SK-N-SH (cell line): Measurements from ENCODE around the gene FLACC1. TPM values are rescaled to one million over a fixed set of nuclear protein-coding genes. Genes with fewer than 3 reads are reported as not detected.

Experiments used
- CTCF ChIA-PET: fragments of 300-600, 350-600 bp; formaldehyde crosslinking; extraction: SDS; loops from one replicate; lab custom pipeline; 2021; lab: Yijun Ruan, JAX
- POLR2A ChIA-PET: fragments of 350-600 bp; sonication (Branson Sonifier 250); formaldehyde crosslinking; extraction: SDS; loops from one replicate; lab custom pipeline; 2020; ENCODE audit warnings: antibody characterized with exemption, inconsistent platforms; lab: Yijun Ruan, JAX
- DNase-seq: peaks from one replicate; pipeline ENCODE4 v3.0.0; 2012
- H2AFZ ChIP-seq: fragments of 200-600 bp; sonication (generic); 2 replicates; pipeline ENCODE4 v1.8.1; 2016; ENCODE audit warnings: antibody characterized with exemption, mild to moderate bottlenecking, low read depth
- H3F3A ChIP-seq: fragments of 200-600 bp; sonication (generic); replicated peaks from 2 replicates; pipeline ENCODE3; 2016; ENCODE audit warnings: antibody characterized with exemption, mild to moderate bottlenecking; ENCODE audit not compliant: insufficient read depth
- H3K27ac ChIP-seq, 2 experiments: fragments of 200-500 bp in 1 of 2; fragments of 200-600 bp in 1 of 2; sonication (Bioruptor generic) in 1 of 2; sonication (generic), shearing (Covaris generic) in 1 of 2; 2 replicates each; pipeline versions ENCODE4 v1.5.1 to v1.6.1; 2014 to 2016; ENCODE audit warnings: low read depth in 2 of 2, inconsistent platforms in 1 of 2, low read length in 1 of 2, mild to moderate bottlenecking in 1 of 2, mixed read lengths in 1 of 2
- H3K27me3 ChIP-seq: fragments of 200-600 bp; sonication (generic), shearing (Covaris generic); 2 replicates; pipeline ENCODE4 v1.6.1; 2016; ENCODE audit warnings: mixed run types; ENCODE audit not compliant: insufficient read depth
- H3K36me3 ChIP-seq, 2 experiments: fragments of 200-500 bp in 1 of 2; fragments of 200-600 bp in 1 of 2; sonication (Bioruptor generic) in 1 of 2; sonication (generic) in 1 of 2; replicated peaks in 1 of 2; 2 replicates each; pipeline versions ENCODE3 to v1.5.1; 2014 to 2016; ENCODE audit warnings: low read length in 1 of 2, mild to moderate bottlenecking in 1 of 2; ENCODE audit not compliant: insufficient read depth in 2 of 2, control insufficient read depth in 1 of 2
- H3K4me1 ChIP-seq, 2 experiments: fragments of 200-500 bp in 1 of 2; fragments of 200-600 bp in 1 of 2; sonication (Bioruptor generic) in 1 of 2; sonication (generic), shearing (Covaris generic) in 1 of 2; 2 replicates each; pipeline versions ENCODE4 v1.5.1 to v1.6.1; 2014 to 2016; ENCODE audit warnings: low read depth in 1 of 2, low read length in 1 of 2, mixed run types in 1 of 2; ENCODE audit not compliant: insufficient read depth in 2 of 2, control insufficient read depth in 1 of 2
- H3K4me2 ChIP-seq: fragments of 200-600 bp; sonication (generic), shearing (Covaris generic); 2 replicates; pipeline ENCODE4 v1.6.1; 2017; ENCODE audit warnings: mixed run types
- H3K4me3 ChIP-seq, 2 experiments: fragments of 200-500 bp in 1 of 2; fragments of 200-600 bp in 1 of 2; sonication (Bioruptor generic) in 1 of 2; sonication (generic), shearing (Covaris generic) in 1 of 2; 2 replicates each; pipeline versions ENCODE4 v1.5.1 to v1.8.1; 2014 to 2016; ENCODE audit warnings: low read depth in 2 of 2, inconsistent platforms in 1 of 2, low read length in 1 of 2, mild to moderate bottlenecking in 1 of 2, mixed read lengths in 1 of 2, moderate library complexity in 1 of 2
- H3K79me2 ChIP-seq: fragments of 200-600 bp; sonication (generic); 2 replicates; pipeline ENCODE4 v1.8.1; 2017; ENCODE audit warnings: mild to moderate bottlenecking; ENCODE audit not compliant: insufficient read depth
- H3K9ac ChIP-seq: fragments of 200-600 bp; sonication (generic); 2 replicates; pipeline ENCODE4 v1.6.1; 2017; ENCODE audit warnings: mixed run types
- H3K9me2 ChIP-seq: fragments of 200-600 bp; sonication (generic); 2 replicates; pipeline ENCODE4 v1.6.1; 2017; ENCODE audit warnings: mixed run types
- H3K9me3 ChIP-seq: fragments of 200-600 bp; sonication (generic); 2 replicates; pipeline ENCODE4 v1.6.1; 2017; ENCODE audit warnings: mixed run types, mild to moderate bottlenecking, moderate library complexity
- H4K20me1 ChIP-seq: fragments of 200-600 bp; sonication (generic); 2 replicates; pipeline ENCODE4 v1.6.1; 2017; ENCODE audit warnings: mild to moderate bottlenecking, mixed run types; ENCODE audit not compliant: insufficient read depth
- CHD2 ChIP-seq: fragments of 150-350 bp; IDR thresholded peaks from 2 replicates; pipeline ENCODE4 v1.6.1; 2018; ENCODE audit warnings: low read length; ENCODE audit not compliant: partially characterized antibody
- EP300 ChIP-seq, 2 experiments: IDR thresholded peaks; 2 replicates each; pipeline versions ENCODE4 v1.4.0 to v1.6.1; 2012; ENCODE audit warnings: borderline replicate concordance in 1 of 2, low read depth in 1 of 2, low read length in 1 of 2
- EZH2phosphoT487 ChIP-seq: fragments of 200-600 bp; sonication (generic); IDR thresholded peaks from 2 replicates; pipeline ENCODE4 v1.6.1; 2017; ENCODE audit warnings: low read depth, mixed run types, mild to moderate bottlenecking, antibody characterized with exemption, moderate library complexity, borderline replicate concordance
- FOXM1 ChIP-seq: IDR thresholded peaks from 2 replicates; pipeline ENCODE4 v1.4.0; 2012; ENCODE audit warnings: low read depth, mild to moderate bottlenecking
- GATA2 ChIP-seq: sonication (generic); formaldehyde crosslinking; IDR thresholded peaks from 2 replicates; pipeline ENCODE4 v1.5.0; 2020; ENCODE audit warnings: mild to moderate bottlenecking, missing genetic modification reagents
- PBX3 ChIP-seq: IDR thresholded peaks from 2 replicates; pipeline ENCODE4; 2012
- POLR2AphosphoS5 ChIP-seq: IDR thresholded peaks from 2 replicates; pipeline ENCODE4 v1.6.1; 2012; ENCODE audit warnings: low read depth, low read length
- RXRA ChIP-seq: IDR thresholded peaks from 2 replicates; pipeline ENCODE4 v1.4.0; 2012; ENCODE audit warnings: low read depth, mild to moderate bottlenecking, borderline replicate concordance
- SMC3 ChIP-seq: IDR thresholded peaks from 2 replicates; pipeline ENCODE4 v1.6.1; 2012; ENCODE audit warnings: low read depth, low read length, improper control_type of control experiment
- TAF1 ChIP-seq: IDR thresholded peaks from 2 replicates; pipeline ENCODE4 v1.6.1; 2012; ENCODE audit warnings: low read depth, mild to moderate bottlenecking, low read length, moderate library complexity, borderline replicate concordance
- TCF12 ChIP-seq: IDR thresholded peaks from 2 replicates; pipeline ENCODE4 v1.4.0; 2012
- YY1 ChIP-seq: IDR thresholded peaks from 2 replicates; pipeline ENCODE4 v1.4.0; 2012; ENCODE audit warnings: low read depth, mild to moderate bottlenecking
- WGBS: methylation state at CpG from one replicate; pipeline ENCODE4 v1.1.6; 2017; ENCODE audit warnings: low lambda C conversion rate; 5-methylcytosine and 5-hydroxymethylcytosine counted together
- polyA plus RNA-seq, 3 experiments: library from polyadenylated mRNA; depleted of rRNA; stranded (reverse); fragments of >200 nt; gene quantifications; 2 replicates each; pipeline ENCODE4 v1.2.3, GENCODE V29; 2012
- TF ChIP-seq, protein P1 (sequence below): fragments of 150-350 bp; IDR thresholded peaks from 2 replicates; pipeline ENCODE4 v1.6.1; 2016; ENCODE audit warnings: mild to moderate bottlenecking, low read depth, low read length
- TF ChIP-seq, protein P2 (sequence below): IDR thresholded peaks from 2 replicates; pipeline ENCODE4 v1.6.1; 2012; ENCODE audit warnings: mild to moderate bottlenecking, low read depth, low read length, moderate library complexity

FLACC1 gene
- polyA plus RNA-seq, 1 of the 3 experiments (the other 2 are of a cell fraction), result 0.35 TPM

DNA sequence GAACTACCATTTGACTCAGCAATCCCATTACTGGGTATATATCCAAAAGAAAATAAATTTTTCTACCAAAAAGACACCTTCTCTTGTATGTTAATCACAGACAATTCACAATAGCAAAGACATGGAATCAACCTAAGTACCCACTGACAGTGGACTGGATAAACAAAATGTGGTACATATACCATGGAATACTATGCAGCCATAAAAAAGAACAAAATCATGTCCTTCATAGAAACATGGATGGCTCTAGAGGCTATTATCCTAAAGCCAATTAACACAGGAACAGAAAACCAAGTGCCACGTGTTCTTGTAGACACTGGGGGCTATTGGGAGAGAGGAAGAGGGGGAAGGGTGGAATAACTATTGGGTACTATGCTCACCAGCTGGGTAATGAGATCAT, 27.7 kb downstream of the FLACC1 start:
- no peaks in the 10 kb centered on the region for H3K9me2 ChIP-seq
- no peak overlapping the region for H3K4me2 ChIP-seq
- no peaks in the 10 kb centered on the region for H3F3A ChIP-seq
- no peak for DNase-seq
- 30% methylated on average over 1 of the region's 1 CpG for WGBS
- H3K4me3 ChIP-seq, result no peak overlapping the region
- CTCF ChIA-PET, result interaction anchor here (1.1 kb wide), 1 partner anchor 9 kb away, joined by 3 read pairs; no protein-coding TSS in a partner anchor
- H3K9me3 ChIP-seq, result no peaks in the 10 kb centered on the region
- H3K27me3 ChIP-seq, result no peaks in the 10 kb centered on the region
- H3K79me2 ChIP-seq, result no peaks in the 10 kb centered on the region
- H3K36me3 ChIP-seq, result no peaks in the 10 kb centered on the region
- POLR2A ChIA-PET, result no interaction called here
- H2AFZ ChIP-seq, result no peak overlapping the region
- TF ChIP-seq FOXM1 (no peak), EZH2phosphoT487 (no peak), RXRA (no peak), PBX3 (no peak)
- TF ChIP-seq, all 33 proteins: peak for 0
- Histone ChIP-seq H3K4me1 (no peaks in the 10 kb centered on the region), H3K27ac (no peak overlapping the region), H3K9ac (no peak overlapping the region), H4K20me1 (no peaks in the 10 kb centered on the region)

DNA sequence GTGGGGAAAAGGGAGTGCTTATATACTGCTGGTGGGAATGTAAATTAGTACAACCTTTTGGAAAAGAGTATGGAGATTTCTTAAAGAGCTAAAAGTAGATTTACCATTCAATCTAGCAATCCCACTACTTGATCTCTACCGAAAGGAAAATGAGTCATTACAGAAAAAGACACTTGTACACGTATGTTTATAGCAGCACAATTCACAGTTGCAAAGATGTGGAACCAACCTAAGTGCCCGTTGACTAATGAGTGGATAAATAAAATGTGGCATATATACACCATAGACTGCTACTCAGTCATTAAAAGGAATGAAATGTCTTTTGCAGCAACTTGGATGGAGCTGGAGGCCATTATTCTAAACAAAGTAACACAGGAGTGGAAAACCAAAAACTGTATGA, 29.5 kb downstream of the FLACC1 start:
- POLR2A ChIA-PET, result no interaction called here
- DNase-seq, result no peak
- no peak overlapping the region for H3K4me3 ChIP-seq

More for the DNA sequence above, 29.5 kb downstream of the FLACC1 start:
- WGBS, result 61% methylated on average over 3 of the region's 3 CpGs
- Histone ChIP-seq H3F3A (no peaks in the 10 kb centered on the region), H3K9ac (no peak overlapping the region), H2AFZ (no peak overlapping the region), H3K27ac (no peak overlapping the region), H3K79me2 (no peaks in the 10 kb centered on the region), H3K27me3 (no peaks in the 10 kb centered on the region), H3K4me1 (no peaks in the 10 kb centered on the region), H3K4me2 (no peak overlapping the region), H4K20me1 (no peaks in the 10 kb centered on the region), H3K9me2 (no peaks in the 10 kb centered on the region), H3K9me3 (0 out of 2 replicates have a peak, but pooled peaks cover 2% of the 10 kb centered on the region), H3K36me3 (no peaks in the 10 kb centered on the region)
- CTCF ChIA-PET, result interaction anchor here (1.2 kb wide), 1 partner anchor 87 kb away, joined by 5 read pairs; no protein-coding TSS in a partner anchor
- TF ChIP-seq POLR2AphosphoS5, result no peak
- no peak for TF ChIP-seq TCF12
- no peak for TF ChIP-seq TAF1
- TF ChIP-seq, protein P1, sequence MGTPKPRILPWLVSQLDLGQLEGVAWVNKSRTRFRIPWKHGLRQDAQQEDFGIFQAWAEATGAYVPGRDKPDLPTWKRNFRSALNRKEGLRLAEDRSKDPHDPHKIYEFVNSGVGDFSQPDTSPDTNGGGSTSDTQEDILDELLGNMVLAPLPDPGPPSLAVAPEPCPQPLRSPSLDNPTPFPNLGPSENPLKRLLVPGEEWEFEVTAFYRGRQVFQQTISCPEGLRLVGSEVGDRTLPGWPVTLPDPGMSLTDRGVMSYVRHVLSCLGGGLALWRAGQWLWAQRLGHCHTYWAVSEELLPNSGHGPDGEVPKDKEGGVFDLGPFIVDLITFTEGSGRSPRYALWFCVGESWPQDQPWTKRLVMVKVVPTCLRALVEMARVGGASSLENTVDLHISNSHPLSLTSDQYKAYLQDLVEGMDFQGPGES, result no peak
- TF ChIP-seq, protein P2, sequence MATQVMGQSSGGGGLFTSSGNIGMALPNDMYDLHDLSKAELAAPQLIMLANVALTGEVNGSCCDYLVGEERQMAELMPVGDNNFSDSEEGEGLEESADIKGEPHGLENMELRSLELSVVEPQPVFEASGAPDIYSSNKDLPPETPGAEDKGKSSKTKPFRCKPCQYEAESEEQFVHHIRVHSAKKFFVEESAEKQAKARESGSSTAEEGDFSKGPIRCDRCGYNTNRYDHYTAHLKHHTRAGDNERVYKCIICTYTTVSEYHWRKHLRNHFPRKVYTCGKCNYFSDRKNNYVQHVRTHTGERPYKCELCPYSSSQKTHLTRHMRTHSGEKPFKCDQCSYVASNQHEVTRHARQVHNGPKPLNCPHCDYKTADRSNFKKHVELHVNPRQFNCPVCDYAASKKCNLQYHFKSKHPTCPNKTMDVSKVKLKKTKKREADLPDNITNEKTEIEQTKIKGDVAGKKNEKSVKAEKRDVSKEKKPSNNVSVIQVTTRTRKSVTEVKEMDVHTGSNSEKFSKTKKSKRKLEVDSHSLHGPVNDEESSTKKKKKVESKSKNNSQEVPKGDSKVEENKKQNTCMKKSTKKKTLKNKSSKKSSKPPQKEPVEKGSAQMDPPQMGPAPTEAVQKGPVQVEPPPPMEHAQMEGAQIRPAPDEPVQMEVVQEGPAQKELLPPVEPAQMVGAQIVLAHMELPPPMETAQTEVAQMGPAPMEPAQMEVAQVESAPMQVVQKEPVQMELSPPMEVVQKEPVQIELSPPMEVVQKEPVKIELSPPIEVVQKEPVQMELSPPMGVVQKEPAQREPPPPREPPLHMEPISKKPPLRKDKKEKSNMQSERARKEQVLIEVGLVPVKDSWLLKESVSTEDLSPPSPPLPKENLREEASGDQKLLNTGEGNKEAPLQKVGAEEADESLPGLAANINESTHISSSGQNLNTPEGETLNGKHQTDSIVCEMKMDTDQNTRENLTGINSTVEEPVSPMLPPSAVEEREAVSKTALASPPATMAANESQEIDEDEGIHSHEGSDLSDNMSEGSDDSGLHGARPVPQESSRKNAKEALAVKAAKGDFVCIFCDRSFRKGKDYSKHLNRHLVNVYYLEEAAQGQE, result no peak
- no peak for TF ChIP-seq CHD2
- no peak for TF ChIP-seq GATA2 (CRISPR knock-in tag)
- TF ChIP-seq SMC3, result no peak
- TF ChIP-seq EP300 (IDR thresholded peaks at IDR 0.05; ENCODE audit: borderline replicate concordance in 1 of 2, low read depth in 1 of 2, low read length in 1 of 2), result no peak
- no peak for TF ChIP-seq PBX3
- no peak for TF ChIP-seq YY1
